Aorta (tissue), 5 donors: ENCODE measurements around the gene ARHGAP28. TPM values are rescaled to one million over a fixed set of nuclear protein-coding genes. Genes with fewer than 3 reads are reported as not detected.
"Not testable (repeated sequence)": the region's sequence is repeated elsewhere in the genome, so short reads cannot be mapped to it uniquely, and the experiment has no call there.

Experiments used
- ATAC-seq: fragments of 200-7000 bp; cut with Tn5 transposase; one replicate; pipeline ENCODE4 v1.9.1; 2022; ENCODE audit warnings: moderate library complexity; ENCODE audit not compliant: low FRiP score
- DNase-seq, 2 donors: peaks; one replicate each; pipeline ENCODE4 v3.0.0-alpha.2; 2020
- H3K27ac ChIP-seq, 2 donors: one replicate each; pipeline ENCODE4 v1.5.1; 2013; ENCODE audit warnings: low read length in 2 of 2, mild to moderate bottlenecking in 2 of 2, moderate library complexity in 2 of 2, control low read depth in 1 of 2, inconsistent platforms in 1 of 2, low read depth in 1 of 2
- H3K27me3 ChIP-seq, 2 donors: one replicate each; pipeline ENCODE4 v1.6.1; 2013; ENCODE audit warnings: control low read depth in 1 of 2, low read length in 1 of 2, mild to moderate bottlenecking in 1 of 2, moderate library complexity in 1 of 2; ENCODE audit not compliant: insufficient read depth in 2 of 2, control insufficient read depth in 1 of 2
- H3K36me3 ChIP-seq, 2 donors: one replicate each; pipeline ENCODE4 v1.6.1; 2013; ENCODE audit warnings: control low read depth in 1 of 2, low read length in 1 of 2, mild to moderate bottlenecking in 1 of 2; ENCODE audit not compliant: insufficient read depth in 2 of 2, control insufficient read depth in 1 of 2
- H3K4me1 ChIP-seq, 2 donors: one replicate each; pipeline ENCODE4 v1.6.1; 2013; ENCODE audit warnings: low read length in 2 of 2, control low read depth in 1 of 2, mild to moderate bottlenecking in 1 of 2, moderate library complexity in 1 of 2; ENCODE audit not compliant: insufficient read depth in 2 of 2, control insufficient read depth in 1 of 2
- H3K4me3 ChIP-seq, 2 donors: one replicate each; pipeline ENCODE4 v1.5.1; 2013; ENCODE audit warnings: low read length in 2 of 2, control low read depth in 1 of 2, mild to moderate bottlenecking in 1 of 2
- H3K9me3 ChIP-seq: one replicate; pipeline ENCODE4 v1.6.1; 2013; ENCODE audit warnings: mild to moderate bottlenecking, low read length; ENCODE audit not compliant: control insufficient read depth
- WGBS, 2 donors: extraction: QIAGEN DNeasy Blood & Tissue Kit; methylation state at CpG; one replicate each; pipeline ENCODE4 v1.1.7; 2013; 5-methylcytosine and 5-hydroxymethylcytosine counted together
- intact Hi-C, 2 donors: fragments of 100-400 bp; cut with DNase I; formaldehyde crosslinking; loops; one replicate each; pipeline versions ENCODE4 v1.14.2 to v1.15.0; 2022
- polyA plus RNA-seq, 2 donors: library from polyadenylated mRNA; stranded (reverse); fragments of 200-250 nt; gene quantifications; one replicate each; pipeline ENCODE4 v1.2.3, GENCODE V29; 2013
- total RNA-seq, 2 donors: library from RNA; stranded (reverse); fragmentation: NEBNext Ultra II Directional; extraction: Animal tissue kit (Norgen Biotek cat#: 25700); gene quantifications; one replicate each; pipeline ENCODE4 v1.2.1, GENCODE V29; 2021
- donor health status: healthy with polysubstance abuse.
- donor health status: Bipolar disorder and iron deficiency.
- donor health status: DM: no; HTN: no; CAD: no.
- donor health status: DM: no; HTN: no; CAD: no.
- donor health status: DM: yes; HTN: yes; CAD: no.

ARHGAP28 gene
- total and polyA plus RNA-seq, 4 donors: 0.05 to 8.6 (median 3.0) TPM

GRCh38 chr18:6793455-6793854, 63.9 kb downstream of the ARHGAP28 start:
- H3K4me1 ChIP-seq: no peaks in the 10 kb centered on the region
- no peak overlapping the region for H3K4me3 ChIP-seq
- ATAC-seq (no peak), DNase-seq (no peak)
- H3K27ac ChIP-seq: no peak overlapping the region
- intact Hi-C loops: no loop called here
- H3K9me3 ChIP-seq: no peaks in the 10 kb centered on the region
- no peaks in the 10 kb centered on the region for H3K36me3 ChIP-seq
- WGBS, 2 donors: 82 to 85% methylated on average over 5 of the region's 5 CpGs
- no peaks in the 10 kb centered on the region for H3K27me3 ChIP-seq

- no peak for DNase-seq
- H3K36me3 ChIP-seq: no peaks in the 10 kb centered on the region
- no peaks in the 10 kb centered on the region for H3K4me1 ChIP-seq
- intact Hi-C loops: no loop called here
- H3K9me3 ChIP-seq: no peaks in the 10 kb centered on the region
- ATAC-seq: no peak
- no peak overlapping the region for H3K4me3 ChIP-seq
- H3K27me3 ChIP-seq: no peaks in the 10 kb centered on the region
- no peak overlapping the region for H3K27ac ChIP-seq
- 87 to 90% methylated on average over 2 of the region's 2 CpGs for WGBS, 2 donors
These were observed 64.5 kb downstream of the ARHGAP28 start for GRCh38 chr18:6793986-6794385.

GRCh38 chr18:6795307-6795706, 65.8 kb downstream of the ARHGAP28 start:
- 67% methylated on average over 4 of the region's 4 CpGs for WGBS, 2 donors
- Histone ChIP-seq H3K4me3 (no peak overlapping the region), H3K9me3 (no peaks in the 10 kb centered on the region), H3K36me3 (no peaks in the 10 kb centered on the region), H3K4me1 (no peaks in the 10 kb centered on the region), H3K27me3 (no peaks in the 10 kb centered on the region), H3K27ac (no peak overlapping the region)
- ATAC-seq (no peak), DNase-seq (no peak)
- intact Hi-C loops: no loop called here

GRCh38 chr18:6796511-6796910, 67.0 kb downstream of the ARHGAP28 start:
- 89% methylated on average over 3 of the region's 3 CpGs for WGBS, 2 donors
- intact Hi-C loops: no loop called here

GRCh38 chr18:6797171-6797570, 67.7 kb downstream of the ARHGAP28 start:
- no peak for DNase-seq
- no peaks in the 10 kb centered on the region for H3K36me3 ChIP-seq
- H3K27ac ChIP-seq: no peak overlapping the region
- ATAC-seq: no peak
- 82 to 90% methylated on average over 5 of the region's 5 CpGs for WGBS, 2 donors
- intact Hi-C loops: no loop called here
- no peak overlapping the region for H3K4me3 ChIP-seq
- no peaks in the 10 kb centered on the region for H3K4me1 ChIP-seq
- no peaks in the 10 kb centered on the region for H3K9me3 ChIP-seq
- no peaks in the 10 kb centered on the region for H3K27me3 ChIP-seq

More at GRCh38 chr18:6796511-6796910, 67.0 kb downstream of the ARHGAP28 start:
- no peaks in the 10 kb centered on the region for H3K36me3 ChIP-seq
- DNase-seq (no peak), ATAC-seq (no peak)
- H3K4me1 ChIP-seq: no peaks in the 10 kb centered on the region
- H3K27me3 ChIP-seq: no peaks in the 10 kb centered on the region
- no peak overlapping the region for H3K27ac ChIP-seq
- no peaks in the 10 kb centered on the region for H3K9me3 ChIP-seq
- no peak overlapping the region for H3K4me3 ChIP-seq

GRCh38 chr18:6798896-6799295, 69.4 kb downstream of the ARHGAP28 start:
- H3K36me3 ChIP-seq: no peaks in the 10 kb centered on the region
- no peak overlapping the region for H3K4me3 ChIP-seq
- DNase-seq (no peak), ATAC-seq (no peak)
- intact Hi-C loops: no loop called here
- H3K4me1 ChIP-seq: no peaks in the 10 kb centered on the region
- peaks cover 1% of the 10 kb centered on the region for H3K9me3 ChIP-seq
- no peak overlapping the region for H3K27ac ChIP-seq
- WGBS, 2 donors: 97 to 98% methylated on average over 1 of the region's 1 CpG
- no peaks in the 10 kb centered on the region for H3K27me3 ChIP-seq

- 98 to 100% methylated on average over 1 of the region's 1 CpG for WGBS, 2 donors
- H3K27me3 ChIP-seq, H3K36me3 ChIP-seq, H3K4me3 ChIP-seq, H3K27ac ChIP-seq, intact Hi-C loops, ATAC-seq, H3K9me3 ChIP-seq, DNase-seq, H3K4me1 ChIP-seq: not testable (repeated sequence)
These were observed 70.8 kb downstream of the ARHGAP28 start for GRCh38 chr18:6800309-6800708.

GRCh38 chr18:6807515-6808257, 78.2 kb downstream of the ARHGAP28 start:
- H3K27ac ChIP-seq: no peak overlapping the region
- no peak overlapping the region for H3K4me3 ChIP-seq
- no peak for DNase-seq
- no peaks in the 10 kb centered on the region for H3K9me3 ChIP-seq
- 17 to 20% methylated on average over 4 of the region's 4 CpGs for WGBS, 2 donors
- H3K27me3 ChIP-seq: no peaks in the 10 kb centered on the region
- H3K36me3 ChIP-seq: no peaks in the 10 kb centered on the region
- H3K4me1 ChIP-seq: no peaks in the 10 kb centered on the region
- intact Hi-C loops: no loop called here
- ATAC-seq: no peak

- Histone ChIP-seq H3K27me3 (no peaks in the 10 kb centered on the region), H3K36me3 (no peaks in the 10 kb centered on the region), H3K9me3 (no peaks in the 10 kb centered on the region), H3K27ac (no peak overlapping the region), H3K4me1 (no peaks in the 10 kb centered on the region), H3K4me3 (no peak overlapping the region)
- DNase-seq (no peak), ATAC-seq (no peak)
- intact Hi-C loops: no loop called here
These were observed 80.7 kb downstream of the ARHGAP28 start for GRCh38 chr18:6810191-6810590.
